HG03442 (cell line): ENCODE data around the gene BANF1.

Experiments used
- ATAC-seq: cut with Tn5 transposase; IDR thresholded peaks from one replicate; pipeline ENCODE4 v1.9.1; 2021; ENCODE audit warnings: mild to moderate bottlenecking, moderate library complexity; ENCODE audit not compliant: unreplicated experiment

The BANF1 gene

DNA sequence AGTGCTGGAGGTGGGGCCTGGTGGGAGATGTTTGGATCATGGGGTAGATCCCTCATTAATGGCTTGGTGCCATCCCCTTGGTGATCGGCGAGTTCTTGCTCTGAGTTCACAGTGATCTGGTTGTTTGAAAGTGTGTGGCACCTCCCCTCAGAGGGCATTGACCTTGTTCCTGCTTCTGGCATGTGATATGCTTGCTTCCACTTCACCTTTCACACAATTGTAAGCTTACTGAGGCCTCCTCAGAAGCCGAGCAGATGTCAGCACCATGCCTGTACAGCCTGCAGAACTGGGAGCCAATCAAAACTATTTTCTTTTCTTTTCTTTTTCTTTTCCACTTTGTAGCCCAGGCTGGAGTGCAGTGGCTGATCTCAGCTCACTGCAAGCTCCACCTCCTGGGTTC, 35.0 kb downstream of the BANF1 start:
- no peak for ATAC-seq

DNA sequence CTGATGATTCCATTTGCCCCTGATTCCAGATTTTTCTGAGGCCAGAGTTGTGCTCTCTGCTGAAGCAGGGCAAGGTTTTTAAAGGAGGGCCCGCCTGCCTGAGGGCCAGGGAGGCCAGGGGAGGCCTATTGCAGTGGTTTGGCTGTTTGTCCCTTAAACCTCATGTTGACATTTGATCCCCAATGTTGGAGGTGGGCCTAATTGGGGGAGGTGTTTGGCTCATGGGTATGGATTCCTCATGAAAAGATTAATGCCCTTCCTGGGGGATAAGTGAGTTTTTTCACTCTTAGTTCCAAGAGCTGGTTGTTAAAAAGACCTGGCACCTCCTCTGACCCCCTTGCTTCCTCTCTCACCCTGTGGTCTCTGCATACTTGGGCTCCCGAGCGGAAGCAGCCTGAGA, 37.5 kb downstream of the BANF1 start:
- ATAC-seq, result no peak

DNA sequence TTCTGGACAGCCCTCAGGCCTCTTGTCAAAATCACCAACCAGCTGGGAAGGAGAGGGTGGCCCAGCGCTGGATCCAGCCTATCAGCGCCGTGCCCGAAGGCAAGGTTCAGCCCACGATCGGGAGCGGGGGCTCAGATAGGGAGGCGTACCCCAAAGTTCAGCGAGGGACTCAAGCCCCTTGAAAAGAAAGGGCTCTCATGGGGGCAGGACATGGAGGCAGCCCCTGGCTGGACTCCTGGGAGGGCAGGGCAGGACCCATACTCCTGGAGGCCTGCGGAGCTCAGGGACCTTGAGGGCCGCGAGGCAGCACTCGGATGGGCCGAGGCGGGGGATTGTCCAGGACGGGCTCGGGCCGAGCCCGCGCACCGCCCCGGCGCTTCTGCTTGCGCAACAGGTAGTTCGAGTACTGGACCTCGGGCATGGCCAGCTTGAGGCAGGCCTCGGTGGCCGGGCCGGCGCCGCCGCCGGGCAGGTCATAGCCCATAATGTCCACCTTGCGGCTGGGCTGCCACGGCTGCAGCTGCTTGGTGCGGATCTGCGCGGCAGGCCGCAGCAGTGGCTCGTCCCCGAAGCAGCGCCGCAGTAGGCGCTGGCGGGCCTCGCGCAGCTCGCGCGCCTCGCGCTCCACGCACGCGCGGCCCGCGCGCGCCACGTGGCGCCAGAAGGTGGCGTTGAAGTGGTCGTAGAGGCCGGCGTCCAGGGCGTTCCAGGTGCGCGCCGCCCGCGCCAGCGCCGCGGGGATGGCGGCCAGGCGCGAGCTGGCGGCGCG, 40.1 kb downstream of the BANF1 start:
- ATAC-seq, result no peak

DNA sequence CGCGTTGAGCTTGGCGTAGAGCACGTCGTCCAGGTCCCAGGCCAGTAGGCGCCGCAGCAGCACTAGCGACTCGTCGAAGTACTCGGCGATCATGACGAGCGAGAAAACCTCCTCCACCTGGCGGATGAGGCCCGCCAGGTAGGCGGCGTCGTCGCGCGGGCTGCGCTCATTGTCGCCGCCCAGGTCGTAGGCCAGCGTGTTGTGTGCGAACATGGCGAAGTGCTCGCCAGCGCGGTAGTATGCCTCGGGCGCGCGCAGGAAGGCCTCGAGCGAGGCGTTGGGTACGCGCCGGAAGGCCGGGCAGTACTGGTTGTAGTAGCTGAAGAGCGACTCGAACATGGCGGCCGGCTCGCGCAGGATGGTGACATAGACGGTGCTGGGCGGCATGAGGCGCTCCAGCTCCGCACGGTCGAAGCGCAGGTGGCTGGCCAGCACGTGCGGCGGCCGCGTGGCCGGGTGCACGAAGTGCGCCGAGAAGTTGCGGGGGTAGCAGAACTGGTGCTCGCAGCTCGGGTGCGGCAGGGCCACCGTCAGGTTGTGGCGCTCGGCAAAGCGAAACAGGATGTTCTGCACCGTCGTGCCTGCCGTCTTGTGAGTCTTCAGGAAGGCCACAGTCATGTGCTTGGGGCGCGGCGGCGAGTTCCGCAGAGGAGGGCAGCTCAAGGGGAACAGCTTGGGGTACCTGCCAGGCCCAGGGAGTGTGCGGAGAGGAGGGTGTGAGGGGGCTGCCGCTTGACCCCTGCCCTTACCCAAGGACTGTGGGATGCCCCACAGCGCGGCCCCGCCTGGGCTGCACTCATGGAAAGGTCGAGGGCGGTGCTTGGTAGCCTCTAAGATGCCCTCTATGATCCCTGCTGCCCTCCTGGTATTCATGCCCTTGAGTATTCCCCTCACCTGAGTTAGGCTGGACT, 40.9 kb downstream of the BANF1 start:
- ATAC-seq, result no peak

DNA sequence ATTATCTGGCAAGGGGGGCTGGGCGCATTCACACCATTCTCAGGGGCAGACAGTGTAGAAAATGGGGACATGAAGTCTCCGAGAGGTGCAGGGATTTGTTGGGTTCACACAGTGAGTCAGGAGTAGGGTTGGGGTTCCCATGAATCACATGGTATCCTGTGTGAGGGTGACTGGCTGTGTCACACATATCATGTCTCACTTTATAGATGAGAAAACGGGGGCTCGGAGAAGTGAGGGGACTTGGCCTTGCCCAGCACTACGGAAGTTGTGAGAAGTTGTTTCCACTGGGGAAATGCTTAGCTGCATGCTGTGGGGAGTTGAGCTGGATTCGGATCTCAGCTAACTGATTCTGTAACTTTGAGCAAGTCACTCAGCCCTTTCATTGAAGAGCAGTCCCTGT, 42.5 kb downstream of the BANF1 start:
- ATAC-seq, result no peak

DNA sequence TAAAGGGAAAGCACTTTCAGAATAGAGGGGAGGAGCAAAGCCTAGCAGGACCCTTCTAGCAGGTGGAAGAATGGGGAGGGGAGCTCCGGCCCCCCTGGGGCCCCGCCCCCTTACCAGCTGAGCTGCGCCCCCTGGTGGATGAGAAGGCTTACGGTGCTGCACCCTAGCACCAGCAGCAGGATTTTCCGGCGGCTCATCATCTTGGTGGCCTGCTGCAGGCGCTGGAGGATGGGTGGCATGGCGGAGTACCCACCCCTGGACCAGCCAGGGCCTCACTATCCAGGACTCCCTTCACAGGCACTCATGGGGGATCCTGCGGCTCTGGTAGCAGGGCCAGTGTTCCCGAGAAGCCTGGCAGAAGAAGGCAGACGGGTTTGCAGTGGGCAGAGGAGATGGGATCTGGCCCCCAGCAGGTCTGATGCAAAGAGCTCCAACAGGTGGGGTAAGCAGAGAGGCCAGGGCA, 42.9 kb downstream of the BANF1 start:
- ATAC-seq, result peak; percentile 57

DNA sequence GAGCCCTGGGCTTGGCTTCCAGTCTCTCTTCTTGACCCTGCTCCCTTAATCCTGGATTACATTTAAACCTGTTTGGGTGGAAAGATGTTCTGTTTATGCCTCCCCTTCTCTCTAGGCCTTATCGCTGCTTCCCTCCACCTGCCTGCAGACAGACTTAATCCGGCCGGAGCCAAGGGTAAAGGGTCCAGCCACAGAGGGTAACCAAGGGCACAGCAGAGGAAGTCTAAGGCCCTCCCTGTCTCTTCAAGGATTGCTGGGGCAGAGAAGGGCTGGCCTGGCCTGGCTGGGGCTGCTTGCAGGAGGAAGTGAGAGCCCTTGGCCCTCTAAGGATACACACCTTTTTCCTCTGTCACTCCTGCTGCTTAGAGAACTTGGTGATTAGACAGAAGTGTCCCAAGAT, 44.6 kb downstream of the BANF1 start:
- ATAC-seq, result no peak

DNA sequence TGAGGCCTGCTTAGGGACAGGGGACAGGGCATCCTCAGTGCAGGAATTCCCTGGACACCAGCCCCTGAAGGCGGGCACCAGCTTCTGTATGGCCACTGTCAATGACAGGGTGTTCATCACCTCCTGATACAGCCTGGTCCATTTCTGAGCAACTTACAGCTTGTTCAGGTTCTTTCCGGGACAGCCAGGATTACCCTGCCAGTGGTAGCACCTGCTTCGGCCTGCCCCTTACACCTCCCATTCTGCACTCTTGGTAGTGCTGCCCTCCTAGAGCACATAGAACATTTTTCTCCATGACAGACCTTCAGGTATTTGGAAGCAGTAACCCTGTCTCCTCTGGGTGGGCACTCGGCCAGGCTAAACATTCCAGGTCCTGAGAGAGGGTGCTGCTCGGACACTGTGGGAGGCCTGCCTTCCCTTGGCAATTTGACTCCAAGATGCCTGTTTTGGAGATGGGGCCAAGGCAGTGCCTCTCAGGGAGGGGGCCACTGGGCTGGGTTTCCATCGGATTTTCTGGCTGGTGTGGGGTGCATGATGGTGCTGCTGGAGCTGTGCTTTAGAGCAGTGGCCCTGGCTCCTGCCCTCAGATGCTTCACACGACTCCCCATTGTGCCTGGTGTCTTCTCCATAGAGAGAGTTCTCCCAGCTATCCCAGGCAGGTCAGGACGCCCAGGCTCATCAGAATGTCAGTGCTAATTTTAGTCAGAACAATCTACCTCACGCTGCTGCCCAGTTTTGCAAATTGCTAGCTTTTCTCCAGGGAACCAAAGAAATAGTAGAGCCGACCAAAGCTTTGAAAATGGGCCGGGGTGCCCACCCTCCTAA, 45.5 kb downstream of the BANF1 start:
- no peak for ATAC-seq

DNA sequence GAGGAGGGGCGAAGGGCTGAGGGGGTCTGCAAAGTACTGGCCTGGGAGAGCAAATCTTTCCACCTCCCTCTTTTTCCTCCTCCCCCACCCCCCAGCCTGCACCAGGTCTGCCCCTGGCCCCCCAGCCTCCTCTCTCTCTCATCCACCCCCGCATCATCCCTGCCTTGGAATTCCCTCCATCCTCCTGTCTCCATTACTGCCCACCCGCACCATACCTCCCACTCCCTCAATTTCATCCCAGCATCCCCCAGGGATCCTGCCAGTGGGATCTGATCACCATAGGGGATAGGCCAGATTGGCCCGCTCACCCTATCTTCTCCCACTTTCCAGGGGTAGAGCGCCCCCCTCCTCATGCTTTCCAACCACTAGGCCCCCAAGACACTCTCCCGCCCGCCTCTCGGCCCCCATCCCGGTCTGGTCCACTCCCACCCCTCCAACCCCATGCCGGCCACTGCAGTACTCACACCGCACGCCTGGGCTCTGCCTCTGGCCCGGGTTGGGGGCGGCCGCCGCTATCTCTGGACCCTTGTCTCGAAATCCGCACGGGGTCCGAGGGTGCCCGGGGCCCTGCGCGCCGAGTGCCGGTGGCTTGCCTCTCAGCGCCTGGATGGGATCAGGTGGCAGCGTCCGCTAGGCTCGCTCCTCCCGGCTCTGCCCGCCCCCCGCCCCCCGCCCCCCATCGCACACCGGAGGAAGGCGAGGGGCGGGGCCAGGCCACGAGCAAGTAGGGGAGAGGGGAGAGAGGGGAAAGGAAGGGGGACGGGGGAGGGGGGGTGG, 46.4 kb downstream of the BANF1 start, which contains the start of gene GAL3ST3:
GAL3ST3 (minus strand) TSS at position 615 of the 777 bp plus-strand sequence. CDS start 3,746 bp downstream, outside the sequence.
- ATAC-seq, result no peak

DNA sequence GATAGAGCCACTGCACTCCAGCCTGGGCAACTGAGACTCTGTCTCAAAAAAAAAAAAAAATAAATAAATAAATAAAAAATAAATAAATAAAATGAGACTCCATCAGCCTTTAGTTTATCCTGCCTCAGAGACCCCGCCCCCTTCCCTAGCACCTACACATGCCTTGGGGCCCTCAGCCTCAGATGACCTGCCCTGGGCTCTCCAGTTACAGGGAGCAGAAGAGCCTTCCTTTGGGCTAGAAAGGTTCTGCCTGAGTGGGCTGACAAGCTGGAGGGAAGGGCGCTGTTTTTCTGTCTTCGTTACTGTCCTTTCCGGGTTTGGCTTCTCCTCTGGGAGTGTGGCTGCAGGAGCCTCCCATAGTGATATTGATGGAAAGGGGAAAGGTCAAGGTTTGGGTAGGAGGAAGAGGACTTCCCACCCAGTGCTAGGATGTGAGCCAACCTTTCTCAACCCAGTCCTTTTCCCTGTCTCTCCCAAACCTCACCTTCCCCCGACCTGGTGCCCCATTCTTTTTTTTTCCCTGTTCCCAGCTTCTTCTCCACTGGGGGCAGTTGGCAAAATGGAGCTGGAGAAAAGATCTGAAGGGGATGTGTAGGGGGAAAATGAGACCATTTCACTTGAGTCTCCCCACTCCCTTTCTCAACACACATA, 48.4 kb downstream of the BANF1 start:
- no peak for ATAC-seq

DNA sequence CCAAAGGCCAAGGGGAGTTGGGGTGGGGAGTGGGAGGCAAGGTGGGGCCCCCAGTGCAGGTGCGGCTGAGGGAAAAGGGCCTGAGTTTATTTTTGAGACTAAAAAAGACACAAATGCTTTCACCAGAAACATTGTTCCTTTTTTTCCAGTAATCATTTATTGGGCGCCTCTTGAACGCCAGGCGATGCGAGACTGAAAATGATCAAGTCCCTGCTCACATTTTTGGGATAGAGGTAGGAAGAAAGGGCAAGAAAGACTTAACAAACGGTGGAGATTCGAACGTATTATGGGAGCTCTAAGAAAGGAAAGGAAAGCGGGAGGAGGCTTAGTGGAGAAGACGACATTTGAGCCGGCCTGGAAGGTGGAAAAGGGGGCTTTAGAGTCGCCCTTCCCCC, 49.1 kb downstream of the BANF1 start:
- ATAC-seq, result no peak

DNA sequence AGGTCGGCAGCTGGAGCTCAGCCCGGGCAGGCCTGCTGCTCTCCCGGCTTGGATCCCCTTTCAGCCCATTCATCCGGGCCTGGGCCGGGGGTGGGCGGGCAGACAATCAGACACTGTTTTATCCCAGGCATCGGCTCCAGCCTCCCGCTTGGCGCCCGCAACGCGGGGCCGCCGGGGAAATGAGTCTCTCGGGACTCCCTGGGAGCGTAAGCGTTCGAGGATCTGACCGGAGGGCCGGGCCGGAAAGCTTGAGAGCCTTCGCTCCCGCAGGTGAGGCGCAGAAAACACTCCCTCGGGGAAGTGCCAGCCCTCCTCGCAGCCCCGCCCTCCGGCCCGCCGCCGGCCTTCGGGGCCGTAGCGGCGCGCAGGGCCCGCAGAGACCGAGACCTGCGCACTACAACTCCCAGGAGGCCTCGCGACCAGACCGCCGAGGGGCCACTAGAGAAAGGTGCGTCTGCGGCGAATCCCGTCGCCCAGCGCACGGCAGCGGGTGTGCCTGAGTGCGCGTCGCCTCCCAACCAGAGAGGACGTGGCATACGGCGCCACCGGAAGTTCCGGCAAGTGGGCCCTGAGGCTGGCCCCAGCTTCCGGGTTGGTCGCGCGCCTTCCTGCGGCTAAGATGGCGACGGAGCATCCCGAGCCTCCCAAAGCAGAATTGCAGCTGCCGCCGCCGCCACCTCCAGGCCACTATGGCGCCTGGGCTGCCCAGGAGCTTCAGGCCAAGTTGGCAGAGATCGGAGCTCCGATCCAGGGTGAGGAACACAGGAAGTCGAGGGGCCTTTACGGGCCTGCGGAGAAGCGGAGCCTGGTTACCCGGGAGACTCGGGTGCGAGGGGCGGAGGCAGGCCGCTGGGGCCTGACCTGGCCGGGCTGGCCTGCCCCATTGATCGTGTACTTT, 49.7 kb downstream of the BANF1 start, which contains the start of gene SF3B2:
SF3B2 (plus strand) TSS at position 599 of the 898 bp plus-strand sequence; CDS start at position 620, 21 bp downstream.
- peak; percentile 87 for ATAC-seq

DNA sequence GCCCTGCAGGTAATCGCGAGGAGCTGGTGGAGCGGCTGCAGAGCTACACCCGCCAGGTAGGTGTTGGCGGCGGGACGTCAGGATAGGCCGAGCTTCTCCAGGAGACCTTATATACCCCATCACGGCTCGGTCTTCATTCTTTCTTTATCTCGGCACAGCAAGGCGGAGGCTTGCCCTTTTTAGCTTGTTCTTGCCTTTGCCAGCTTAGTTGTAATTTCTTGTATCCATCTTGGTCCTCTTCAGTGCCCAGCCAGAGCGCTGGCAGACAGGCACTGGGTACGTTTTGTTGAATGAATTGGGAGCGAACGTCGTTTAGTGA, 50.3 kb downstream of the BANF1 start:
- no peak for ATAC-seq
